Testis (tissue), 2 donors: ENCODE results near the gene RPLP2.

Experiments
- CTCF ChIP-seq, 3 experiments: fragments of 450-650 bp in 2 of 3; fragments of 200-600 bp in 1 of 3; sonication (generic) in 1 of 3; IDR thresholded peaks; one replicate each; pipeline ENCODE4 v1.5.1; 2016 to 2019; ENCODE audit warnings: antibody characterized with exemption in 3 of 3, mild to moderate bottlenecking in 2 of 3, moderate library complexity in 1 of 3
- POLR2A ChIP-seq: fragments of 450-650 bp; IDR thresholded peaks from one replicate; pipeline ENCODE4 v1.6.1; 2017; ENCODE audit warnings: antibody characterized with exemption, mild to moderate bottlenecking, moderate library complexity

GRCh38 chr11:854601-855329 lies 45.0 kb downstream of the RPLP2 start:
- TF ChIP-seq POLR2A (no peak), CTCF (IDR thresholded peaks at IDR 0.05) (no peak)
